CD4-positive, alpha-beta T cell treated with Interleukin-12 subunit alpha and Interleukin-12 subunit beta, for 1 hour (primary cell): Measurements from ENCODE around the gene ACLY.

ENCODE experiments used
- DNase-seq: peaks from one replicate; pipeline ENCODE4 v3.0.0-alpha.2; 2020

The ACLY gene

GRCh38 chr17:41824086-41824485, 94.7 kb downstream of the ACLY start:
- no peak for DNase-seq

- DNase-seq, result no peak
These were observed 95.2 kb downstream of the ACLY start for GRCh38 chr17:41823580-41823979.

- no peak for DNase-seq
These were observed 95.6 kb downstream of the ACLY start for GRCh38 chr17:41823141-41823524.

- no peak for DNase-seq
These were observed 96.3 kb downstream of the ACLY start for GRCh38 chr17:41822216-41823140.

GRCh38 chr17:41821776-41822175, 97.0 kb downstream of the ACLY start:
- DNase-seq, result no peak

GRCh38 chr17:41818024-41818423, 100.7 kb downstream of the ACLY start:
- DNase-seq, result no peak
